ENCODE measurements around the gene SPP1.

DNA sequence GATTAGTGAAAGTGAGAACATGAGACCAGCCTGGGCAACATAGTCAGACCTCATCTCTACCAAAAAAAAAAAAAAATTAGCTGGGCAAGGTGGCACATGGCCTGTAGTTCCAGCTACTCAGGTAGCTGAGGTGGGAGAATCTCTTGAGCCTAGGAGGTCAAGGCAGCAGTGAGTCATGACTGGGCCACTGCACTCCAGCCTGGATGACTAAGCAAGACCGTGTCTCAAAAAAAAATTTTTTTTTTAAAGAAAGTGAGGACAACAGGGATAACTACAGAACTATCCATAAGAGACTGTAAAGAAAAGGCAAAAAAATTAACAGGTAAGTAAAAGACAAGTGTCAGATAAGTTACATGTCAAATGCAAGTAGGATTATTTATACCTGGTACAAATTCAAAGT lies 13.5 kb upstream of the SPP1 start:
- TF ChIP-seq, protein P1, sequence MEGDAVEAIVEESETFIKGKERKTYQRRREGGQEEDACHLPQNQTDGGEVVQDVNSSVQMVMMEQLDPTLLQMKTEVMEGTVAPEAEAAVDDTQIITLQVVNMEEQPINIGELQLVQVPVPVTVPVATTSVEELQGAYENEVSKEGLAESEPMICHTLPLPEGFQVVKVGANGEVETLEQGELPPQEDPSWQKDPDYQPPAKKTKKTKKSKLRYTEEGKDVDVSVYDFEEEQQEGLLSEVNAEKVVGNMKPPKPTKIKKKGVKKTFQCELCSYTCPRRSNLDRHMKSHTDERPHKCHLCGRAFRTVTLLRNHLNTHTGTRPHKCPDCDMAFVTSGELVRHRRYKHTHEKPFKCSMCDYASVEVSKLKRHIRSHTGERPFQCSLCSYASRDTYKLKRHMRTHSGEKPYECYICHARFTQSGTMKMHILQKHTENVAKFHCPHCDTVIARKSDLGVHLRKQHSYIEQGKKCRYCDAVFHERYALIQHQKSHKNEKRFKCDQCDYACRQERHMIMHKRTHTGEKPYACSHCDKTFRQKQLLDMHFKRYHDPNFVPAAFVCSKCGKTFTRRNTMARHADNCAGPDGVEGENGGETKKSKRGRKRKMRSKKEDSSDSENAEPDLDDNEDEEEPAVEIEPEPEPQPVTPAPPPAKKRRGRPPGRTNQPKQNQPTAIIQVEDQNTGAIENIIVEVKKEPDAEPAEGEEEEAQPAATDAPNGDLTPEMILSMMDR (conservative IDR thresholded peaks at IDR 0.05; ENCODE audit: low read depth, low read length), result no peak
- TF ChIP-seq EZH2 (IDR thresholded peaks at IDR 0.05; ENCODE audit: low read length, unreplicated experiment) (no peak), EZH2phosphoT487 (IDR thresholded peaks at IDR 0.05; ENCODE audit: borderline replicate concordance, low read length) (no peak)
